Hepatic stellate cell (primary cell): ENCODE measurements around the gene PPP1R15B.
"Not testable (repeated sequence)": the region's sequence is repeated elsewhere in the genome, so short reads cannot be mapped to it uniquely, and the experiment has no call there.

Experiments used
- DNase-seq: peaks from one replicate; pipeline ENCODE4 v3.0.0; 2011; ENCODE audit warnings: low spot score

PPP1R15B gene

GRCh38 chr1:204443871-204444581 lies 32.4 kb upstream of the PPP1R15B start:
- DNase-seq: no peak

GRCh38 chr1:204443260-204443619 lies 31.6 kb upstream of the PPP1R15B start:
- DNase-seq: no peak

GRCh38 chr1:204442376-204443259 lies 31.0 kb upstream of the PPP1R15B start:
- no peak for DNase-seq

- DNase-seq: no peak
These were observed 29.9 kb upstream of the PPP1R15B start for GRCh38 chr1:204441558-204441957.

- DNase-seq: no peak
These were observed 28.2 kb upstream of the PPP1R15B start for GRCh38 chr1:204439621-204440375.

GRCh38 chr1:204438628-204439027 lies 27.0 kb upstream of the PPP1R15B start:
- peak; percentile 93 for DNase-seq

- no peak for DNase-seq
These were observed 26.4 kb upstream of the PPP1R15B start for GRCh38 chr1:204437796-204438570.

- no peak for DNase-seq
These were observed 24.3 kb upstream of the PPP1R15B start for GRCh38 chr1:204435872-204436271.

GRCh38 chr1:204435381-204435831 lies 23.8 kb upstream of the PPP1R15B start:
- peak; percentile 35 for DNase-seq

- no peak for DNase-seq
These were observed 22.6 kb upstream of the PPP1R15B start for GRCh38 chr1:204434116-204434755.

GRCh38 chr1:204432708-204433107 lies 21.1 kb upstream of the PPP1R15B start:
- no peak for DNase-seq

GRCh38 chr1:204431310-204432184 lies 19.9 kb upstream of the PPP1R15B start:
- peak; percentile 77 for DNase-seq

GRCh38 chr1:204429746-204430145 lies 18.1 kb upstream of the PPP1R15B start:
- no peak for DNase-seq

GRCh38 chr1:204426971-204427701 lies 15.5 kb upstream of the PPP1R15B start:
- DNase-seq: no peak

GRCh38 chr1:204426474-204426873 lies 14.9 kb upstream of the PPP1R15B start:
- no peak for DNase-seq

- DNase-seq: no peak
These were observed 14.4 kb upstream of the PPP1R15B start for GRCh38 chr1:204426035-204426436.

- DNase-seq: no peak
These were observed 13.0 kb upstream of the PPP1R15B start for GRCh38 chr1:204424621-204425020.

GRCh38 chr1:204422061-204422705 lies 10.6 kb upstream of the PPP1R15B start:
- DNase-seq: not testable (repeated sequence)

- DNase-seq: no peak
These were observed 9.8 kb upstream of the PPP1R15B start for GRCh38 chr1:204421441-204421840.
